IPS-NIHi7 (cell line): ENCODE measurements around the gene BRAF.
"Not testable (repeated sequence)": the region's sequence is repeated elsewhere in the genome, so short reads cannot be mapped to it uniquely, and the experiment has no call there.

Source experiments
- DNase-seq: peaks from one replicate; pipeline ENCODE4 v3.0.0; 2012; ENCODE audit warnings: mixed read lengths; ENCODE audit errors: extremely low spot score

The BRAF gene

DNA sequence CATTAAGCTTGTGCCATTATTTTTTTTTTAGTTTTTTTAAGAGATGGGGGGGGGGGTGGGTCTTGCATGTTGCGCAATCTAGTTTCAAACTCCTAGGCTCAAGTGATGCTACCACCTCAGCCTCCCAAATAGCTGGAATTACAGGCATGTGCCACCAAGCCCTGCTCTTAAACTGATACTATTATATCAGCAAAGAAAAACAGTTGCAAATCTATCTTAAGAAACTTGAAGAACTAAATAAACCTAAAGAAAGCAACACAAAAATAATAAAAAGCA is 47.5 kb downstream of the BRAF start:
- no peak for DNase-seq

- DNase-seq = no peak
These were observed 48.0 kb downstream of the BRAF start for GRCh38 chr7:140876519-140877248.

DNA sequence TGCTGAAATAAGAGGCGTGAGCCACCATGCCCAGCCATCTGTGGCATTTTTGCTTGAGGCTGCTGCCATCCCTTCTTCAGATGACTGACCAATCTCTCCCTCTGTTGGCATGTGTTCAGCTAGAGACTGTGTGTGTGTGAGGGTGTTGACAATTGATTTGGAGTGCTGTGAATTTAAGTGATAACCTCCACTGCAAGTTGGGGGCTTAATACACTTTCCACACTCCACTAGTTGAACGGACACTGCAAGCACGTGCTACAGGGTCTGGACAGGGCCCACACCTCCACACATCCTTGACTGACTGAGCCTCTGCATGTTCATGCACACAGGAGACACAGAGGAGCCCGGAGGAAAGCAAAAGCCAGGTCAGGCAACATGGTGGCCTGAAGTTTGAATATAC is 51.3 kb downstream of the BRAF start:
- DNase-seq = no peak

DNA sequence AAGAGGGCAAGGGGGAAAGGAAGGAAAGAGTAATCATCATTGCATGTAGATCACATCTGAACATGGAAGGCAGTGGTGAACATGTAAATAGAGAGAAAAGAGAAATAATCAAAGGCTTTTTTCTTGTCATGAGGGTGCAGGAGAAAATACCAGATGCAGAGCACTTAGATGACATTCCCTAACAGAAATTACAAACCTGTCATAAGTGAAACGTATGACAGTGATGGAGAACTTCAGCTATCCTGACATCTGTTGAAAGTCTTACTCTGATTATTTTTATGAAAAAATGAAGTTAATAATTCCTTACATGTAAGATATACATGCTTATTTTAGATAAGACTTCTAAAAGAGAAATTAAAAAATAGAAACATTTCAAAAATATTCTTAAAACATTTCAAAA is 54.7 kb downstream of the BRAF start:
- DNase-seq = no peak

- no peak for DNase-seq
These were observed 55.3 kb downstream of the BRAF start for GRCh38 chr7:140869430-140869829.

- no peak for DNase-seq
These were observed 57.0 kb downstream of the BRAF start for GRCh38 chr7:140867467-140868462.

- no peak for DNase-seq
These were observed 57.8 kb downstream of the BRAF start for GRCh38 chr7:140866926-140867325.

DNA sequence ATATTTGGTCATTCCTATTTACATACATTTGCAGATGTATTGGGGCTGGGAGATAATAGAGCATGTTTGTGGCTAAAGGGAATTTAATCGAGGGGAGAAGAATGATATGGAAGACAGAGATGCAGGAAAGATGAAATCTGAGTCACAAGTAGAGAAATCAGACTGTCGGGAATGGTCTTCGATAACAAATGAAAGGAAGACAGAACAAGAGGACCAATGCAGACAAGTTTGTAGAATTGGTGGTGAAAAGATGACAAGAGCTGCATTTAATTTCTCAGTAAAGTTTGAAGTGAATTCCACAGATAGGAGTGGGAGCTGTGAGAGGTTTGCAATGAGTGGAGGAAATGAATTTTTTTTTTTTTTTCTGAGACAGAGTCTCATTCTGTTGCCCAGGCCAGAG is 60.0 kb downstream of the BRAF start:
- no peak for DNase-seq

DNA sequence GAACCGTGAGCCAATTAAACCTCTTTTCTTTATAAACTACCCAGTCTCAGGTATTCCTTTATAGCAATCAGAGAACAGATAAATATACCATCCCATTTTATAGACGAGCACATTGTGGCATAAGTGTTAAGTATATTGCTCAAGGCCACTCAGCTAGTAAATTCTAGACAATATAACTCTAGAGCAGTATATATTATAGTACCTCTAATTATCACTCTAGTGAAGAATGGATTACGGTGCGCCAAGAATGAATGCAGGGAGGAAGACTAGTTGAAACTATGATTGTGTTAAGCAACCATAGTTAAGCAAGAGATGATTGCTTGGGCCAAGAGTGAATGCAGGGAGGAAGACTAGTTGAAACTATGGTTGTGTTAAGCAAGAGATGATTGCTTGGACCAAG is 60.9 kb downstream of the BRAF start:
- no peak for DNase-seq

DNA sequence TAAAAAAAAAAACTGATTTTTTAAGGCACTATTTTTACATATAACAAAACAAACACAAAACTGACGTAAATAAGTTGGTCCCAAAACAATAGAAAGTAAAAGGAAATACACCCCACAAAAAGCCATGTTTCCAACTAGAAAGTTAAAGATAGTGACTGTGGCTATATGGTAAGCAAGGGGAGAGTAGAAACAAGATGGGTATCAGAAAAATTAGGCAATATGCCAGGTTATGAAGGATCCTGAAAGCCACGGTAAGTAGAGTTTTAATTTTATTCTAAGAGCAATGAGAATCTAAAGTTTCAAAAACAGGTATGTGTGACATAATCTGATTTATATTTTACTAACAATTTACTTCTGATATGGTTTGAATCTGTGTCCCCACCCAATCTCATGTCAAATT is 61.5 kb downstream of the BRAF start:
- no peak for DNase-seq

GRCh38 chr7:140857048-140857447 is 67.7 kb downstream of the BRAF start:
- DNase-seq = no peak

DNA sequence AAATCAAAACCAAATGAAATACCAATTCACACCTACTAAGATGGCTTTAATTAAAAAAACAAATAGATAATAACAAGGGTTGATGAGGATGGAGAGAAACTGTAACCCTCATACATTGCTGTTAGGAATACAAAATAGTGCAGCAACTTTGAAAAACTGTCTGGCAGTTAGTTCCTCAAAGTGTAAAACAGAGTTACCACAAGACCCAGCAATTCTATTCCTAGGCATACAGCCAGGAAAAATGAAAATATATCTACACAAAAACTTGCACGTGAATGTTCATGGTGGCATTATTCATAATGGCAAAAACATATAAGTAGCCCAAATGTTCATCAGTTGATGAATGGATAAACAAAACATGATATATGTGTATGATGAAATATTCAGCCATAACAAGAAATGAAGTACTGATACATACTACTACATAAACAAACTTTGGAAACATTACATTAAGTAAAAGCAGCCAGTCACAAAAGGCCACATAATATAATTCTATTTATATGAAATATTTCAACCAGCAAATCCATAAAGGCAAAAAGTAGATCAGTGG is 83.5 kb downstream of the BRAF start:
- no peak for DNase-seq

DNA sequence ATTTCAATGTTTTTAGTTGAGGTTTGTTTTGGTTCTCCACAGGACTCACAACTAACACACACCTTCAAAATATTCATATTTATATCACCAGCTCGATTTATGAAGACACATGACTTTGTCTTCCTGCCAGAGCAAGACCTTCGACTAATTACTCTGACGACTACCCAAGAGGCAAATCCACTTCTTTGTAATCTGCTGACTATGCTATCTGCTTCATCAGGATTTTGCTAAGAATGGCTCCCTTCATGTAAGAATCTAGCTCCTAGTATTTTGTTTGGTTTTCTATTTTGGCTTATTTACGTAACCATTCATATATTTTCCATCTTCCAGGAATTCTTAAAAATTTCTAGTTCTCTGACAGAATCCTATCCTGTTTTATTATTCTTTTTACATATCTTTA is 93.0 kb downstream of the BRAF start:
- DNase-seq = no peak

DNA sequence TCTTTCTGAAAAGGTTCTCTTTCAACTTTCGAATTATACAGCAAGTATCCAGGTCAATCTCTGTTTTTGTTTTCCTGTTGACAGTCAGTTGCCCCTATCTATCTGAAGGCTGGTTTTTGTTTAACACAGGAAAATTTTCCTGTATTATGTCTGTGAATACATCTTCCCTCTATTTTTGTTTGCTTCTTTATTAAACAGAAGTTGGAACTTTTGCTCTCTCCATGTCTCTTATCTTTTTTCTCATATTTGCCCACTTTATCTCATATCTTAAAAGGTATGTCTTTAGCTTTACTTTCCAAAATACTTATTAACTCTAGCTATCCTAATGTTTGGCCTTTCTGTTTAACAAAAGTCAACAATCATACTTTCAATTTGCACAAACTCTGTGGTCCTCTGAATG is 95.0 kb downstream of the BRAF start:
- no peak for DNase-seq

- no peak for DNase-seq
These were observed 96.0 kb downstream of the BRAF start for GRCh38 chr7:140828741-140829140.

- DNase-seq = not testable (repeated sequence)
These were observed 107.3 kb downstream of the BRAF start for GRCh38 chr7:140817383-140817782.

DNA sequence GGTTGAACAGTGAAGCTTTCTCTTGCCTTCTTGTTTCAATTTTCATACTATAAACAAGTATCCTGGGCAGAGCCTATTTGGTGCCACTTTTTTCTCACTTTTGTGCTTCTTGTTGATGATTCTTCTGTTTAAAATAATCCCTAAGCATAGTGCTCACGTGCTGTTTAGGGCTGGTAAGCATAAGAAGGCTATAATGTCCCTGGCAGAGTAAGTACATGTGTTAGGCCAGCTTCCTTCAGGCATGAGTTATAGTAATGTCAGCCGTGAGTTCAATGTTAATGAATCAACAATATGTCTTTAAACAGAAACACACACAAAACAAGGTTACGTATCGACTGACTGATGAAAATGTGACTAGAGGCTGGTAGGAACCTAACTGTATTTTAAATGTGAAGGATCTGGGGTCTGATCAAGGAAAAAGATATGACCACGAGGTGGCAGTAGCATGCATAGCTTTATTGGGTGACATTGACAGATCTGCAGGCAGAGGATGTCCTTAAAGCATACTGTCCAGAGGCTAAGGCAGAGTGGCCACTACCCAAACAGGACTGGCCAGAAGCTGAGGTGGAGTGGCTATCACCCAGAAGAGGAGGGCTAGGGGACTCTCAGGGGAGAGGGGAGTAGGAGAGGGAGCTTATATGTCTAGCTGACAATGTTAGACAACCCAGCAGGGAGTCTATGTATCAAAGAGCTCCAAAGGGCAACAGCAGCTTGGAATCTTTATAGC is 113.7 kb downstream of the BRAF start:
- peak; percentile 70 for DNase-seq

GRCh38 chr7:140810385-140810784 is 114.3 kb downstream of the BRAF start:
- DNase-seq = no peak

GRCh38 chr7:140778975-140779374 is 145.8 kb downstream of the BRAF start:
- DNase-seq = no peak

DNA sequence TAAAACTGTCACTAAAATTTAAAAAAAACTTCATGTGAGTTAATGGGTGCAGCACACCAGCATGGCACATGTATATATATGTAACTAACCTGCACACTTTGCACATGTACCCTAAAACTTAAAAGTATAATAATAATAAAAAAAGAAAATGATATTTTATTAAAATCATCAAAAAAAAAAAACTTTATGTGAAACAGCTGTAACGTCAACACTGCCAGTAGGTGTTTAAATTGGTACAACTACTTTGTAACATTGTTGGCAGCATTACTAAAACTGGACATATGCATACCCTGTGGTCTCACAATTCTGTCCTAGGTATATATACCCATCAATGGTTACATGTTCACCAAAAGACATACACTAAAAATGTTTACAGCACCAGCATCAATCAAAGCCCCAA is 146.2 kb downstream of the BRAF start:
- no peak for DNase-seq

DNA sequence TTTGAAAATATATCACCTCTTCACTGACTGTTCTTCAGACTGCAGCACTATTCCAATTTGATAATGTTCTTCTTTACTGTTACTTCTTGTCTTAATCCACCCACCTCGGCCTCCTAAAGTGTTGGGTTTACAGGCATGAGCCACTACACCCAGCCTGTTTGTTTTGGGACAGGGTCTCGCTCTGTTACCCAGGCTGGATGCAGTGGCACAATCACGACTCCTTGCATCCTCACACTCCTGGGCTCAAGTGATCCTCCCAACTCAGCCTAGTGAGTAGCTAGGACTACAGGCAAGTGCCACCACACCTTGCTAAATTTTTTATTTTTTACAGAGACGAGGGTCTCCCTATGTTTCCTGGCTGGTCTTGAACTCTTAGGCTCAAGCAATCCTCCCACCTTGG is 150.4 kb downstream of the BRAF start:
- no peak for DNase-seq

- DNase-seq = no peak
These were observed 151.6 kb downstream of the BRAF start for GRCh38 chr7:140773104-140773503.
